Measurements from ENCODE around the gene MANBA.
"Not testable (repeated sequence)": the region's sequence is repeated elsewhere in the genome, so short reads cannot be mapped to it uniquely, and the experiment has no call there.

DNA sequence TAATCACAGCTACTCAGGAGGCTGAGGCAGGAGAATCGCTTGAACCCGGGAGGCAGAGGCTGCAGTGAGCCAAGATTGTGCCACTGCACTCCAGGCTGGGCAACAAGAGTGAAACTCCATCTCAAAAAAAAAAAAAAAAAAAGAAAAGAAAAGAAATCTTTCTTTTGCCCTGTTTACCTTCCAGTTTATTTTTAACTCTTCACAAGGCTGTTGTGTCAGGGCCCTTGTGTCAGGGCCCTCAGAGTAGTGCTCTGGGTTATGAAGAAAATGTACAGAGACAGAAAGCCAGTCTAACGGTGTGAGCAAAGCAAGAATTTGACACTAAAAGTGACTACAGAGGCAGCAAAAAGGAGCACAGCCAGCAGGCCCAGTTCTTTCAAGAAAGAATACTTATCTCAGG is 47.0 kb downstream of the MANBA start:
- TF ChIP-seq, protein P1, sequence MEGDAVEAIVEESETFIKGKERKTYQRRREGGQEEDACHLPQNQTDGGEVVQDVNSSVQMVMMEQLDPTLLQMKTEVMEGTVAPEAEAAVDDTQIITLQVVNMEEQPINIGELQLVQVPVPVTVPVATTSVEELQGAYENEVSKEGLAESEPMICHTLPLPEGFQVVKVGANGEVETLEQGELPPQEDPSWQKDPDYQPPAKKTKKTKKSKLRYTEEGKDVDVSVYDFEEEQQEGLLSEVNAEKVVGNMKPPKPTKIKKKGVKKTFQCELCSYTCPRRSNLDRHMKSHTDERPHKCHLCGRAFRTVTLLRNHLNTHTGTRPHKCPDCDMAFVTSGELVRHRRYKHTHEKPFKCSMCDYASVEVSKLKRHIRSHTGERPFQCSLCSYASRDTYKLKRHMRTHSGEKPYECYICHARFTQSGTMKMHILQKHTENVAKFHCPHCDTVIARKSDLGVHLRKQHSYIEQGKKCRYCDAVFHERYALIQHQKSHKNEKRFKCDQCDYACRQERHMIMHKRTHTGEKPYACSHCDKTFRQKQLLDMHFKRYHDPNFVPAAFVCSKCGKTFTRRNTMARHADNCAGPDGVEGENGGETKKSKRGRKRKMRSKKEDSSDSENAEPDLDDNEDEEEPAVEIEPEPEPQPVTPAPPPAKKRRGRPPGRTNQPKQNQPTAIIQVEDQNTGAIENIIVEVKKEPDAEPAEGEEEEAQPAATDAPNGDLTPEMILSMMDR (tag by site-specific recombination; IDR thresholded peaks at IDR 0.05), result not testable (repeated sequence)
- not testable (repeated sequence) for TF ChIP-seq ZNF350 (tag by site-specific recombination; IDR thresholded peaks at IDR 0.05); ZNF248 (tag by site-specific recombination; IDR thresholded peaks at IDR 0.05); HOXA7 (CRISPR knock-in tag; IDR thresholded peaks at IDR 0.05; ENCODE audit: borderline replicate concordance); ZNF701 (tag by site-specific recombination; IDR thresholded peaks at IDR 0.05); ZNF830 (tag by site-specific recombination; IDR thresholded peaks at IDR 0.05; ENCODE audit: low read depth); TCF7L2 (IDR thresholded peaks at IDR 0.05; ENCODE audit: borderline replicate concordance, low read depth, low read length); YY1 (tag by site-specific recombination; IDR thresholded peaks at IDR 0.05); SETDB1 (IDR thresholded peaks at IDR 0.05; ENCODE audit: insufficient read length, low read length)
- TF ChIP-seq, protein P2, sequence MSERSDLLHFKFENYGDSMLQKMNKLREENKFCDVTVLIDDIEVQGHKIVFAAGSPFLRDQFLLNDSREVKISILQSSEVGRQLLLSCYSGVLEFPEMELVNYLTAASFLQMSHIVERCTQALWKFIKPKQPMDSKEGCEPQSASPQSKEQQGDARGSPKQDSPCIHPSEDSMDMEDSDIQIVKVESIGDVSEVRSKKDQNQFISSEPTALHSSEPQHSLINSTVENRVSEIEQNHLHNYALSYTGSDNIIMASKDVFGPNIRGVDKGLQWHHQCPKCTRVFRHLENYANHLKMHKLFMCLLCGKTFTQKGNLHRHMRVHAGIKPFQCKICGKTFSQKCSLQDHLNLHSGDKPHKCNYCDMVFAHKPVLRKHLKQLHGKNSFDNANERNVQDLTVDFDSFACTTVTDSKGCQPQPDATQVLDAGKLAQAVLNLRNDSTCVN (tag by site-specific recombination; optimal IDR thresholded peaks at IDR 0.05), result not testable (repeated sequence)
- TF ChIP-seq, protein P3, sequence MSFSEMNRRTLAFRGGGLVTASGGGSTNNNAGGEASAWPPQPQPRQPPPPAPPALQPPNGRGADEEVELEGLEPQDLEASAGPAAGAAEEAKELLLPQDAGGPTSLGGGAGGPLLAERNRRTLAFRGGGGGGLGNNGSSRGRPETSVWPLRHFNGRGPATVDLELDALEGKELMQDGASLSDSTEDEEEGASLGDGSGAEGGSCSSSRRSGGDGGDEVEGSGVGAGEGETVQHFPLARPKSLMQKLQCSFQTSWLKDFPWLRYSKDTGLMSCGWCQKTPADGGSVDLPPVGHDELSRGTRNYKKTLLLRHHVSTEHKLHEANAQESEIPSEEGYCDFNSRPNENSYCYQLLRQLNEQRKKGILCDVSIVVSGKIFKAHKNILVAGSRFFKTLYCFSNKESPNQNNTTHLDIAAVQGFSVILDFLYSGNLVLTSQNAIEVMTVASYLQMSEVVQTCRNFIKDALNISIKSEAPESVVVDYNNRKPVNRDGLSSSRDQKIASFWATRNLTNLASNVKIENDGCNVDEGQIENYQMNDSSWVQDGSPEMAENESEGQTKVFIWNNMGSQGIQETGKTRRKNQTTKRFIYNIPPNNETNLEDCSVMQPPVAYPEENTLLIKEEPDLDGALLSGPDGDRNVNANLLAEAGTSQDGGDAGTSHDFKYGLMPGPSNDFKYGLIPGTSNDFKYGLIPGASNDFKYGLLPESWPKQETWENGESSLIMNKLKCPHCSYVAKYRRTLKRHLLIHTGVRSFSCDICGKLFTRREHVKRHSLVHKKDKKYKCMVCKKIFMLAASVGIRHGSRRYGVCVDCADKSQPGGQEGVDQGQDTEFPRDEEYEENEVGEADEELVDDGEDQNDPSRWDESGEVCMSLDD (tag by site-specific recombination; IDR thresholded peaks at IDR 0.05), result not testable (repeated sequence)
